DLD1 (cell line): ENCODE data around the gene PI4KB.

Experiments
- in situ Hi-C: cut with HindIII; loops from 2 replicates; pipeline ENCODE4 v1.10.0; 2017; ENCODE audit warnings: low sequenced_read_pairs

PI4KB gene

DNA sequence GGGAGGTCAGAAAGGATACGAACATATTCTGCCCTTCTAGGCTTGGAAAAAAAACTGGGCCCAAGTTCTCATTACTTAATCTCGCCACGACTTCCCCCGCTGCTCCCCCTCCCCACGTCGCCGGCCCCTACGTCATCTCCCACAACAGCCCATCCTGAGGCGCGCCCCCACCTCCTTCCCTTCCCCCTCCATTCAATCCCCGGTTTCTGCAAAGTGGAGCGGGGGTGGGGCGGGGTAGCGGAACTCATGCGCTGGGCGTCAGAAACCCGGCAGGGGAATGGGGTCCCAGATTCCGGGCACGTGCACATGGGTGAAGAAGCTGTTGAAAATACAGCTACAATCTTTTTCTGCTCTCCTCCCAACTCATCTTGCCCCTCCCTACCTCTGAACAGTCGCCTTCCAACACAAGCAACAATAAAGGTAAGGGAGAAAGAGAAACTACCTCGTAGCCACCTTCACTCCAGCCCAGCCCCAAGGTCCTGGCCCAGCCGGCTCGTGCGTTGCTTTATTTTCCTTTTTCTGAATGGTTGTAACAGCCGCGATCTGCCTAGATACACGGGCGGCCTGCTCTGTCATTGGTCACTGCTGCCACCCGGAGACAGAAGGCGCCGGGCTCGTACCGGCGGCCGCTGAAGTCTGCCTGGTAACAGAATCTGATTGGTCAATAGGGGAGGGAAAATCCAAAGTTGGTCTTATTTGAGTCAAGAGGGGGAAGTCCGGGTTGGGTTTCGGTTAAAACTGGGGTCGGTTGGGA is 19.7 kb upstream of the PI4KB start, which contains the start of gene RFX5:
Gene RFX5 (minus strand): TSS at position 484 of the 754 bp plus-strand sequence. CDS start 932 bp downstream, outside the sequence.
- in situ Hi-C loops, result no loop called here

DNA sequence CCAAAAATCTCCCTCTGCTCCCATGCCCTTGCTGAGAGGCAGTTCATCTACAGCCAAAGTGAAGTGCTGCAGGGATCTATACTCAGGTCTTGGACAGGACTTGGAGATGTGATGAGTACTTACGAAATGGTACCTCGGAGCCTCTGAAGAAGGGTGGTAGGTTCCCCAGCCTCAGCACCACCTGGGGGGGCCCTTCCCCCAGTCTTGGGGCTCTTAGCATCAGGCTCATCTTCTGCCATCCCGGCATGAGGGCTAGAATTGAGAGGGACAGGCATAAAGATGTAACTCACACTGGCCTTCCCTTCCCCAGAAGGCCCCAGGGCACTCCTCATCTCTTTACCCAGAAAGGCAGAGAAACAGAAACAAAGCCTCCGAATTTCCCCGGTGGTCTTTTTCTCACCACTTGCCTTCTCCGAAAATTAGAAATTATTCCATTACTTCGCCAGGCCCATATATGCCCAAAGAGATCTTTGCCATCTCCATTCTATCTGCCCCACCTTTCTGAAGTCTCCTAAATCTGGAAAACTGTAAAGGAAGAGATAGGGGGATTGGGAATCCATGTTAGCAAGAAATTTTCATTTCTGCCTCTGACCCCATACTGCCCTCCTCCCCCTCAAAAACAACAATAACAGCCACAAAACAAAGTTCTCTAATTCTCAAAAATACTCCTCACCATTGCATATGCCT is 19.0 kb upstream of the PI4KB start:
- in situ Hi-C loops, result no loop called here

DNA sequence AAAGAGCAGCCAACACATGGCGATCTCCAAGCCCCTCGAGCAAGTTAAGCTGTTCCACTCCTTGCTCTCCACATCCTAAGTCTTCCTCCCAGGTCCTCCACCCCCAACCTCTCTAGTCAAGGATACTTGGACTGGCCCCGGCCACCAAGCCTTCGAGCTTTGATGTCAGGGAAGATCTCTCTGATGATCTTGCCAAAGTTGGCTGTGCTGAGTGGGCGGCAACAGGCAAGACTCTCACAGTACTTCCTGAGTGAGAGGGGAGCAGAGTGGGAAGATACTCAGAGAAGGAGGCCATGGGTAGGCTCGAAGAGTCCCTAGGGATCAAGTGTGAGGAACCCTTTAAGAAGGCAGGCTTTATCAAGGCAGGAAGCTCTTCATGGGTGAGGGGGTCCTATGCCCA is 17.1 kb upstream of the PI4KB start:
- in situ Hi-C loops, result no loop called here

DNA sequence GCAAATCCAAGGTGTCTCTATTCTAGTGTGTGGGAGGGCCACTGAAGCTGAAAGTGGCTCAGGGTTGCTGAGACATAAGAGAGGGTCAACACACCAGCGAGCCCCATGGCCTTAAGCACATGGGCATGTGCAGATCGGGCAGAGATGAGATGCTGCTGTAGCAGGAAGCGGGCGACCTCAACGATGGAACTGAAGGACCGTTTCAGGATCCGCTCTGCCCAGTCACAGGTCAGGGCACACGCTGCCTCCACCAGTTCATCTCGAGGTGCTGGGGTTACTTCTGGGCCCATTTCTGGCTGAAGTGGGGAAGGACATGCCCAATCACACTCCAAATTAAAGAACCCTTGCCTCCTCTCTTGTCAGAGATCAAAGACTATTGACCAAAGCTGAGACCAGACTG is 16.4 kb upstream of the PI4KB start:
- in situ Hi-C loops, result no loop called here

DNA sequence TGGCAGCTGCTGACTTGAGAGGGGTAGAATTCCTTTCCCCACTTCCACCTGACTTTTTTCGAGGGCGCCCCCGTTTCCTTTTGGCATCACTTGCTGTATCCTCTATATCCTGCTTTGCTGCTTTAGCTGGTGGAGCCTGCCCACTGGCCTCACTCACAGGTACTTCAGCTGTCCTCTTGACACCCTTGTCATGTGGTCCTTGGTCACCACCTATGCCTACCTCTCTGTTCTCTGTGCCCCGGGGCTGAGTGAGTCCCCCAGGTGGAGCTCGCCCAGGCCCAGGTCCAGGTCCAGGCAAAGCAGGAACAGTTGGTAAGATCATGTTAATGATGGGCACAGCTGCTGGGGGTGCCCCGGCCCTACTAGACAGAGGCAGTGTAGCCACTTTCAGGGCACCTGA is 15.4 kb upstream of the PI4KB start:
- in situ Hi-C loops, result no loop called here

DNA sequence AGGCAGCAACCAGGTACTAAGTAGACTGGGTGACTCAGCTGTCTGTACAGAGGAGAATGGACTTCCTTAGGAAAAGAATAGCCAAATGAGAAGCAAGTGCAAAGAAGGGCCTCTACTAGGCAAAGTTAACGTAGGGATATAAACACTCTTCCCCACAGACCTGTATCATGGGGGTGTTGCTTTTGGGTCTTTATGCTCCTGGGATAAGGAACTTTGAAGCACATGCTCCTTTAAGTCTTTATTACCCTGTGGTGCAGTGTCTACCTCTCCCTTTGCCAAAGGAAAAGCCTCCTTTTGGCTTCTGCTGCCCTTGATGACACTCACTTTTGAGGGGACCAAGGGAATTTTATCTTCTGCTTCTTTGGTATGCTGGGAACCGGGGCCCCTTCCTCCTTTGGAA is 14.8 kb upstream of the PI4KB start:
- in situ Hi-C loops, result no loop called here

DNA sequence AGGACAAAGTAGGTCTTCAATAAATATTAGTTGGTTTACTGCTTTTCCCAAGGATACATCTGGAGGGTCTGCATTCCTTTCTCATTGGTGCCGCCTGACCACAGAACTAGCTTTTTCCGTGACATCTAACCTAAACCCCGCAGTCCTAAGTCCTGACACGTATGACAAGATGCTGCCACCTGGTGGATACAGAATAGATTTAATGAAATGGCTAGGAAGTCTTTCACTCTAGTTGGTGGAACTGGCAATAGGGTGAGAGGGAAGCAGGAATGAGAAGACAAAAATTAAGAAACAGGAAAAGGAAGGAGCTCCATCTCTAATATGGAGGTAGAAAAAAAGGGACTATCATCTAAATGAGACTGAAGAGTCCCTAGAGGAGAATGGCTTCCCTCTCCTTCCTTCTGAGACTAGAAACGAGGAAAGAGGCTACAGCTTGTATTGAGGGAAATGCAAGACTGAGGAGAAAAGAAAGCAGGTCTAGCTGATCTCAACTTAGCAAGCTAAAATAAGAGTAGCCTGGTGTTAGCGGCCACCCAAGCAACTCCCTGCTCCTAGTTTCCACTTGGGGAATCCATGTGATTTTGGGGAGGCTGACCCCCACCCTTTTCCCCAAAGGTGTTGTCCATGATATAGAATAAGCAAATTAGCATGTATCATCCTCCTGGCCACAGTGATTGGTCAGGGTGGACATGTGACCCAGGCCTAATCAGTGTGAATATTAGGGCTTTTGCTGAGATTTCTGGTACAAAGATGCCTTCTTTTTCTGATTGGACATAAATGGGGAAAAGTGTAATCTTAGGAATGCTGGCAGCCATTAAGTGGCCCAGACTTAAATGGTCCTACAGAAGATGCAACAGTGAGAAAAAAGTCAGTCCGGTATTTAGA is 13.9 kb upstream of the PI4KB start:
- in situ Hi-C loops, result no loop called here

DNA sequence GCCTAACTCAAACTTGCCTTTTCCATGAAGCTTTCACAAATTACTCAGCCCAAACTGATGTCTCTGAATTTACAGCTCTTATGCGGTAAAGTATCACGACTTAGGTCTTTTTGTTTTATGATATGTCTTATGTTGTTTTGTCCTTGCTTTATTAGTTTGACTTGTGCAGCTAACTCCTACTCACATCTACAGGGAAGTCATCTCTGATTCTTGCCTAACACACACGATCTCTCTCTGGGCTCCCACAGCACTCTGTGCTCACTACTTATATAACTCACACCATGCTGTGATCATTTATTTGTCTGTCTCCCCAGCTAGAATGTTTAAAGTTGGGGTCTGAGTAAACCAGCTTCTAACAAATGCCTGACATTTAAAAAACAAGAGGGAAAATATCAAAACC is 9.3 kb upstream of the PI4KB start:
- in situ Hi-C loops, result no loop called here

DNA sequence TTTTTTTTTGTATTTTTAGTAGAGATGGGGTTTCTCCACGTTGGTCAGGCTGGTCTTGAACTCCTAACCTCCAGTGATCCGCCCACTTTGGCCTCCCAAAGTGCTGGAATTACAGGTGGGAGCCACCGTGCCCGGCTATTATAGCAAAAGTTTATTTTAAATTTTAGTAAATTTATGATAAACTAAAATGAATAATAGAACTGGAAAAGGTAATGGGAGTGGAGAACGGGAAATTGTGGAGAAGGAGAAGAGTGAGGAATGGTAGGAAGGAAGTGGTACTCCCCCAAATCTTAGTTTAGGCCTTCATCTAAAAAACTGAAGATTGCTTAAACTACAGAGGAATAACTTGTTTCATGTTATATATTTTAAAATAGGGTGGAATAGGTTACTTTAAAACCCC is 7.6 kb upstream of the PI4KB start:
- in situ Hi-C loops, result no loop called here

DNA sequence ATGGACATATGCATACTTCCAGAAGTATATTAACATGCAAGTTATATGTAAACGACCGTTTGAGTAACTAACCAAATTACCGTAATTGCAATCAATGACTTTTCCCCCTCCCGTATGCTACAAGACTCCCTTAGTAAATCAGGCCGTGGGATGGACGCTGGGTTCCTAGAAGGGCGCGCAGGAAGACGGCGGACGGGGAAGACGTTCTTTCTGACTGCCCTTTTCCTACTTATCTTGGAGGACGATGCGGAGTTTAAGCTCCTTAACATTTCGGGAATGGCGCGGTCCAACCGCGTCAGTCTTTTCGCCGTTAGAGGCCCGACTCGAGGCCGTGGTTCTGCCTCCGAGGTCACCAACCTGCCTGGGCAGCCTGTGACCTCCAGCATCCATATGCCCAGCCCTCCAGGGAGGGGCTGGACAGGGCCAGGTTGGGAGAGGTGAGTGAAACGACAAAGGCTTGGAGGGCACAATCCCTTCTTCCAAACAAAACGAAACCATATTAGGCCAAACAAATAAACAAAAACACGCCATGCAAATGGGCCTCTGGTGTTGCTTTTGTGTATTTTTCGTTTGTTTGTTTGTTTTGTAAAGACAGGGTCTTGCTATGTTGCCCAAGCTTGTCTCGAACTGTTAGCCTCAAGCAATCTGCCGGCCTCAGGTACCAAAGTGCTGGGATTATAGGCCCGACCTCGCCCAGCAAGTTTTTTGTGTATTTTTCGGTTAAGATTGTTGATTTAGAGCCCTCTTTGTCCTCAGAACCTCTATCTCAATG is 873 bp upstream of the PI4KB start:
- in situ Hi-C loops, result no loop called here

DNA sequence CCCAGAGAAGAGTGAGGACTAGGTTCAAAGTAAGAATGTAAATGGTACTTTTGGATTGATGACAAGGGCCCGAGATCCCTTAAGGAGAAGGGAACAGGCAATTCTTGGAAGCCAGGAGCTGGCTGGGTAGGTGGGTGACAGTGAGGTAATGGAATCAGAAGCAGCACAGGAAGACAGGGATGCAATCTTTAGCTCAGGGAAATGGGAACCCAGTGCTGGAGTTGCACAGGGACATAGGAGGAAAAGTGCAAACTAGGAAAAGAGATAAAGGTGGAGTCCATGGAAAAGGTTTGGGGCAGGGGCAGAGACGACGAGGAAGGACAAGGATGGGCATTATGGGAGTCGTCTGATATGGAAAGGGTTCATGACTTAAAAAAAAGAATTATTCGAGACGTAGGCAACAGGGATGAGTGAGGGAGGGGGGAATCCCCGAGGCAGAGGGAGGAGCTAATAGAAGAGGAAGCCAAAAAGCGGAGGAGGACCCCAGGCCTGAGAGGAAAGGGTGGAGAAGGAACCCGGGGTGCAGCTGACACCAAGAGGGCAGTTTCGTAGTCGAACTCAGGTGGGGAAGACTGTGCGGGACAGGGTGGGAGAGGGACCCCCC is 495 bp downstream of the PI4KB start:
- in situ Hi-C loops, result no loop called here

DNA sequence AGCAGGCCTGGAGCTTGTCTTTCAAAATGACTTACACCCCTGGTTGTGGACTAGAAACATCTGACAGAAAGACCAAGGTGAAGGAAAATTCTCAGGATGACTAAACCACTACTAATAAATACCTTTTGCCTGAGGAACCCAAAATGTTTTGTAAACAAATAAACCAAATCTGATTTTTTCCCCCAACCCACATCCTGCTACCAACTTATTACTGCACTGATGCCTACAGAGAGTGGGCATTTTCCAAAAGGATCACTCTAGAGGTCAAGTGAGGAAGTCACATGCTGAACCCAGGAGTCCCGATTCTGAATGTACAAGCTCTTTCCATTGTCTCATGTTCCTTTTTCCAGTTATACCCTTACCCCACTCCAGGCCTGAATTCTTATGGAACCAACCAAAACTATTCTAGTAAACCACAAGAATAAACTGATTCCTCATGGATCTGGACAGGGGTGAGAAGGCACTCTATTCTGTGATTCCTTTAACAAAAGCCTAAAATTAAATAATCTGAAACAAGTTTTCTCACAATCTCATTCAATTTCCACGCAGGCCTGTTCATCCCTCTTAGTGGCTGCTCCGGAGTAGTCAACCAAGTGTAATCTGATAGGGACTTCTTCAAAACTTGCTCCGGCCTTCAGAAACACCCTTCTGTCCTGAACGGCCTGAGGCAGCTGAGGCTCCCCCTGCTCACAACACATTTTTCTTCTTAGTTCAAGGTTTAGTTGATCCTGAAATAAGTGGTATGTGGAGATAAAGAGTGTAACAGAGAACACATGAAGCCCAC is 1.4 kb downstream of the PI4KB start:
- in situ Hi-C loops, result no loop called here

DNA sequence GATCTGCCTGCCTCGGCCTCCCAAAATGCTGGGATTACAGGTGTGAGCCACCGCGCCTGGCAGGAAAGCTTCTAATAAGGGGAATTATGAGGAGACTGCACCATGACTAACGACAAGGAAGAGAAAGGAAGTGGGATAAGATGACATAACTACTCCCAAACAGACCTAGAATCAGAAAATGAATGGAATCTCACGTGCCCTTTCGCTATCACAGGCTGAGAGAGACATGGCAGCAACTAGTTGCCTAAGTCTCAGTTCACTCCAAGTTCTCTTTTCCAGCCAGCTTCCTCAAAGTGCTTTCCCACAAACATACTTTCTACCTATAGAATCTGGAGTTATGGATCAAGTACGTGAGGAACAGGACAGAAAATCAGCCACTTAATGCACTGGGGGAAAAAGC is 2.0 kb downstream of the PI4KB start:
- in situ Hi-C loops, result no loop called here

DNA sequence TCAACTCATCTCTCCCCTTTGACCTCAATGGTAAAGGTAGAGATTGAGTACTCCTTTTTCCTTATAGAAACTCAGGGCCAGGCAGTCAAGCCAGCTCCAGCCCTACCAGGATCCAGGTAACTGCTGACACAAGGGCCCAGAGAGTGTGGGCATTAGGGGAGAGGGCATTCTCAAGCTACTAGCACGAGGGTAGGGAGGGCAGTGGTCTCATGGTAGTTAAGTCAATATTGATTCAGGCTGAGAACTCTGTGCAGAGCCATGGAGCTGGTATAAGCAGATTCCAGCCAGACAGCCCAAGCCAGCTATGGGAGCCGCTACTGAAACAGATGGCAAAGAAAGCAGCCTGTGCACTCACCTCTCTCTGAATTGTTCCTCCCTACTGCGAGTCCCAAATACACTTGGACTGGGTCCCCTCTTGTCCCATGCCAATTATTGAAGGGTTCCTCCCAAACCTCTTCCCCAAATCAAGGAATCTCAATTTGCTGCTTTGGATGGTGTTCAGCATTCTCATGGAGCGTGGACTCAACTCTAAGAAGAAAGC is 2.8 kb downstream of the PI4KB start:
- in situ Hi-C loops, result no loop called here

DNA sequence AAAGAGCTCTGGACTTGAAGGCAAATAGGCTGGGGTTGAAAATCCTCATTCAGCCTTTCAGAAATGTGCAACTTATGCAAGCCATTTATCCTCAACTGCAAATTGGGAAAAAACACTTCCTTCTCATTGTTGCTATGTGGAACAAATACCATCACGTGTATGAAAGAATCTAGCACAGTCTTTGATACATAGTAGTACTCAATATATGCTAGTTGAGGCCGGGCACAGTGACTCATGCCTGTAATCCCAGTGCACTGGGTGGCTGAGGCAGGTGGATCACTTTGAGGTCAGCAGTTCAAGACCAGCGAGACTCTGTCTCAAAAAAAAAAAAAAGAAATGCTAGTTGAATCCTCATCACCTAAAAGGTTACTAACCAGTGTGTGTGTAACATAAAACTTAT is 8.2 kb downstream of the PI4KB start:
- in situ Hi-C loops, result no loop called here

DNA sequence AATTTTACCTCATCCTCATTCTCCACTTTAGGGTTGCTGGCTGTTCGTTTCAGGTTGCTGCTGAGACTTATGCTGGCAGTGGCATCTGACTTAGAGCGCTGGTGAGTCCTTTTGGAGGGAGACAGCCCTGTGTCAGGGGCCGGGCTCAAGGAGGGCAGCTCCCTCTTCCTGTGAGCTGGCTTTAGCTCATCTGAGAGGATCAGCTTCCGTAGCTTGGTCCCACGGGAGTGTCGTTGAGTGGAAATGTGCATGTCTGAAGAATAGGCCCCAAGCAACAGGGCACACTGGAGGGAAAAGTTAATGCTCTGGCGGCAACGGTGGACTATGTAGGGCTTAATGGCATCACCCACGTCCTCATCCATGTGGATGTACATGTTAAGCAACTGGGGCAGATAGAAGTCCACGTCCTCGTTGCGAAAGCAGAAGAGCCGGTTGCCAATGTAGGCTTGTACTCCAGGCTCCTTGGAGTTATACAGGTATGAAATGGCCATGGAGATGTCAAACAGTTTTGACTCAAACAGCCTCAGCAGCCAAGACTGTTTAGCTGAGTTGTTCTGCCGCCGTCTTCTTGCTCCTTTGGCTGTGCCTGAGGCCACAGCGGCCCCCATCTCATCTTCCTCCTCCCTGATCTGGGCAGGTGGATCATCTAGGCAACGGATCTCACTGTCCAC is 11.5 kb downstream of the PI4KB start:
- in situ Hi-C loops, result no loop called here

DNA sequence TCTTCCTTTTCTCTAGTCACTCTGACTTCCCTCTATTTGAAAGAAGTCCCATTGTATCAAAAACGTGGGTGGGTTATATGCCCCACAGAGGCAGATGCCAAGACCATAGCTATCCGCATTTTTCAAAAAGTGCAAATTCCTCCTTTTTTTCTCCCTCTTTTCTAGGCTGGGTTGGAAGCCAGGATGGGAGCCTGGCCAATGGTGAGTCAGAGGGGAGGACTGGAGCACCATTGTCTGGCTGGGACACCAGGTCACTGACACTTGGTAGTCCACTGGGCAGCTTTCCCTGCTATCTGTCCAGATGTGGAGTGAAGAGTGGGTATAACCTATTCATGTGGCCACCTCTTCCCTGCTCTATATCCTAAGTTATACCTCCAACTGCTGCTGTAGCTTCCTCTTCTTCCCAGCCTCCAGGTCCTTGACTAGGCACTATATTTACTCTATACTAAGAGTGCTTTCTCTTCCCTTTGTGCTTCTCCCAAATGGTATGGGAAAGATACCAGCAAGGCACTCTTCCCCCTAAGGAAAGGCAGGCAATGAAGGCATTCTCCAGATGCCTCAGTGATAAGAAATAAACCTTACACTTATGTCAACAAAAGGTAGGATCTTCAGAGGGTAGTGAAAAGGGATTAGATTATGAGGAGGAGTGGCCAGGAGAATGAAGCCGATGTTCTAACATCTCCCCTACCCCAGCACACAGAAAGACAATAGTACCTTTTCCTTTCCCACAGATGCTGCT is 12.9 kb downstream of the PI4KB start:
- in situ Hi-C loops, result no loop called here

DNA sequence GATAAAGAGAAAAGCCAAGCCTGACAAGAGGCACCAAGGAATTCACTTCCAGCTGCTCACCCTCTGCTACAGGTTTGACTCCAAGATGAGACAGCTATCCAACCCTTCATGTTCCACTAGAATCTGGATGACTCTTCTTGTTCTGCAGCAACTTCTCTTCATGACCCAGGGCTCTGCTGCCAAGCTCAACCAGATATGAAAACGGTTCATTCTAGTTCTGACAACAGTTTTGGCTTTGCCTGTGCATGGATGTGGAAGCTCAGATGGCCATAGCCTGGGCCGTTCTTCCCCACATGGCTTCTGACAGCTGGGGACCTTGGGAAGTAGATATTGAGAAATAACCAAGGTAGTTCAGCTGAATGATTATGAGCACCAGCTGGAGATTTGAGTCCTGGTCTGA is 13.7 kb downstream of the PI4KB start:
- in situ Hi-C loops, result no loop called here
